ENCODE measurements around the gene DIP2C.

DIP2C gene

DNA sequence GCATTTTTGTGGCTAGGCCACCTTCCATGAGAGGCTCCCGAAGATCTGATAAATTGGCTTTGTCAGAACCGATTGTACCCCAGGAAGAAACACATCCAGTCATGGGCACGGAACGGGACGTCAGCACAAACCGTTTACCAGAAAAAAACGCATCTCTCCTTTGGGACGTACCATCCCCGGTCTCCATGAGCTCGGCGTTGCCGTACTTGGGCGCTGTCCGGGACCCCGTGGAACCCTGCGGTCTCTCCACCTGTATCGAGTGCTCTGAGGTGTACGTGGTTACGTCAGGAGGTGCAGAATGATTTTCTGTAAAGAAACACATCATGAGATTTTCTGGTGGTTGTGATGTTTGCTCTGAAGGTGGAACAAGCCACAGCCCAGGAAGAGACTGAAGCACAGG, 270.6 kb downstream of the DIP2C start:
- DNase-seq (ENCODE audit: low read depth, low spot score), result no peak

- no peak for DNase-seq (ENCODE audit: low read depth, low spot score)
These were observed 271.2 kb downstream of the DIP2C start for GRCh38 chr10:418226-418625.

- peak; percentile 74 for DNase-seq (ENCODE audit: low read depth, low spot score)
These were observed 273.4 kb downstream of the DIP2C start for GRCh38 chr10:416091-416515.

- DNase-seq (ENCODE audit: low read depth, low spot score), result peak; percentile 44
These were observed 275.8 kb downstream of the DIP2C start for GRCh38 chr10:413662-414071.

DNA sequence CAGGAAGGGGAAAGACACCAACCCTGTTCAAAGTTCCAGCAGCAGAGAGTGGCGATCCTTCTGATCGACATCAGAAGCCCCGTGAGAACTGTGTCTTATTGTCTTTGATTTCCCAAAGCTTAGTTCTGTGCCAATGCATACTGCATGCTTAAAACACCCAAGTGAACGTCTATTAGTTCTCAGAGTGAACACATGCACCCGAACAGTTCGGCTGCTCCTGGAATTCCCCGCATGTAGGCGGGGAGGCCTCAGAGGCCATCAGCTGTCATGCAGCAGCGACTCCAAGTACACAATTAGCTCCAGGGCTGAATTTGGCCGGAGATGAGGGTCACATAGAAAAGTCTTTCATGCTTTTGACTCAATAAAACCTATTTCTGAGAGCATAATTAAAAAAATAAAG, 277.4 kb downstream of the DIP2C start:
- DNase-seq (ENCODE audit: low read depth, low spot score), result no peak

GRCh38 chr10:411603-412002, 277.9 kb downstream of the DIP2C start:
- no peak for DNase-seq (ENCODE audit: low read depth, low spot score)

DNA sequence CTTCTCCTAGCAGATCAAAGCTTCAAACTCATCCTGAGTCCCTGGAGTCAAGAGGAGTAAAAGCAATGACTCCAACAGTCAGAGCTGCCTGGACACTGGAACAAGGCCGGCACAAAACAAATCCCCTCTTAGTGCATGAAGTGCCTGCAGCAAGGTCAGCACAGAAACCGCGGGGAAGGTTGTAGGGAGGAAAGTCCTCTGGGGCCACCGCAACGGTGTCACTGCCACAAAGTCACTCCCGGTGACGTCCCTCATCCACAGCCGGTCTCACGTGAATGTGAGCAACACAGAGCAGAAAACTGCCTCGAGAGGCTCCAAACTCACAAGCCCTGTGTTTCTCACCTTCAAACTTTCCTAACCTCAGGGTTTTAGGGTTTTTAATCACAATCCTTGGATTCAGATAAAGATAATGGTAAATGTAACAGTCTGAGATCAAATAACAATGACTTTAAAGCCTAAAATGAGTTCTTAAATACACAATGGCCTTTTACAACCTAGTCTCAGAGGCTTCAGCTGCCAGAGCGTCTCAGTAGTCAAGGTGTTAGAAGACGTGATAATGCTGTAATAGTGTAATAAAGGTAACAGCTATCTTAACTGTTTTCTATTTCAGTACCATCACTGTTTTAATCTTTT, 279.9 kb downstream of the DIP2C start:
- no peak for DNase-seq (ENCODE audit: low read depth, low spot score)

DNA sequence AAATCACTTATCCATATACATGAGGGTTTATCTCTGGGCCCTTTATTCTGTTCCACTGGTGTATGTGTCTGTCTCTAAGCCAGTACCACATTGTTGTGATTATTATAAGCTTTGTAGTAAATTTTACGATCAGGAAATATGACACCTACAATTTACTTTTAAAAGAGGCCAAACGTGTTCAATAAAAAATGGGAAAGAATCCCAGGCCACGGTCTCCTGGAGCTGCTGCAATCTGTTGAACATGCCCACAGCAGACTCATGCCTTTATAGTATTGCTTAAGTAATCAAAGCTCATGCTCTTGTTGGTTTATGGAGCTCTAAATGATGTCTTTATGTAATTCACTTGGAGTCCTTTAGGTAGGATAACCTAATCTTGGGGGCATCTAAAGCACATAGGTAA, 281.2 kb downstream of the DIP2C start:
- no peak for DNase-seq (ENCODE audit: low read depth, low spot score)

GRCh38 chr10:406976-407375, 282.5 kb downstream of the DIP2C start:
- no peak for DNase-seq (ENCODE audit: low read depth, low spot score)

- no peak for DNase-seq (ENCODE audit: low read depth, low spot score)
These were observed 283.8 kb downstream of the DIP2C start for GRCh38 chr10:405648-406047.

DNA sequence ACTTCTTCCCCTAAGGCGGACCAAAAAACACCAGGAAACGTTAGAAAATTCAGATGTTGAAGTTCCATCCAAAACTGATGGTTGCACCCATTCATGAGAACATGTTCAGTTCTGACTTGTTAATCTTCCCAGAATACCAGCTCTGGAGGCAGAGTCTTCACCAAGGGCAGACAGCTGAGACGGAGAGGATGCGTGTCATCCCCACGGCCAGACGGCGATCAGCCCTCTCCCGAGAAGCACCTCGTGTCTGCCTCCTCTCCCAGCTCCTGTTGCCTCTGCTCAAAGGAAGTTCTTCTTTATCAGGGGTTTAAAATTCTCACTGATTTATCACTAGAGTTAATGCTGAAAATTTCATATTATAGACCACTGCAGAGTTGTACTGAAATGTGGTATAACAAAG, 284.5 kb downstream of the DIP2C start:
- DNase-seq (ENCODE audit: low read depth, low spot score), result no peak

GRCh38 chr10:404346-404745, 285.1 kb downstream of the DIP2C start:
- no peak for DNase-seq (ENCODE audit: low read depth, low spot score)

GRCh38 chr10:398954-399353, 290.5 kb downstream of the DIP2C start:
- no peak for DNase-seq (ENCODE audit: low read depth, low spot score)

DNA sequence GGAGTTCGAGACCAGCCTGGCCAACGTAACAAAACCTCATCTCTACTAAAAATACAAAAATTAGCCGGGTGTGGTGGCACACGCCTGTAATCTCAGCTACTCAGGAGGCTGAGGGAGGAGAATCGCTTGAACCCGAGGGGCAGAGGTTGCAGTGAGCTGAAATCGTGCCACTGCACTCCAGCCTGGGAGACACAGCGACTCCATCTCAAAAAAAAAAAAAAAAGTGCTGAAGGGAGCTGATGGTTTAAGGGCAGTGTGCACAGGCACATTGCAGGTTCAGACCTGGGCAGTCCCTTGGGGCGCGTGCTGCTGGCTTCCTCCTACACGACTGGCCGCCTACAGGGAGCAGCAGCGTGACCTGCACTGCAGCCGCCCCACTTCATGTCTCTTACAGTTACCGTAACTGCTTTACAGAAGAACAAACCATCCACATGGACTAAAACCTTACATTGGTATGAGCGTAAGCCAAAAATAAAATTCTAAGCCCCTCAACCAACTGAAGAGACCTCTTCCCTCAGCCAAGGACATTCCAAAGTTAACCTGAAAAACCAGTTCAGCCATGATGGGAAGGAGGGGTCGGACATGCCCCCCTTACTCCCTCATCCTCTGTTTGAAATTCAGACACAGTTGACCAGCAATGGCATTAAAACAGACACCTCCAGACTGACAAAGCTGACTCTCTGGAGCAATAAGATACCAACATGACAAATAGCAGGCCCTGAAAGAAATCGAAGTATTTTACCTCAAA, 292.0 kb downstream of the DIP2C start:
- peak; percentile 77 for DNase-seq (ENCODE audit: low read depth, low spot score)

DNA sequence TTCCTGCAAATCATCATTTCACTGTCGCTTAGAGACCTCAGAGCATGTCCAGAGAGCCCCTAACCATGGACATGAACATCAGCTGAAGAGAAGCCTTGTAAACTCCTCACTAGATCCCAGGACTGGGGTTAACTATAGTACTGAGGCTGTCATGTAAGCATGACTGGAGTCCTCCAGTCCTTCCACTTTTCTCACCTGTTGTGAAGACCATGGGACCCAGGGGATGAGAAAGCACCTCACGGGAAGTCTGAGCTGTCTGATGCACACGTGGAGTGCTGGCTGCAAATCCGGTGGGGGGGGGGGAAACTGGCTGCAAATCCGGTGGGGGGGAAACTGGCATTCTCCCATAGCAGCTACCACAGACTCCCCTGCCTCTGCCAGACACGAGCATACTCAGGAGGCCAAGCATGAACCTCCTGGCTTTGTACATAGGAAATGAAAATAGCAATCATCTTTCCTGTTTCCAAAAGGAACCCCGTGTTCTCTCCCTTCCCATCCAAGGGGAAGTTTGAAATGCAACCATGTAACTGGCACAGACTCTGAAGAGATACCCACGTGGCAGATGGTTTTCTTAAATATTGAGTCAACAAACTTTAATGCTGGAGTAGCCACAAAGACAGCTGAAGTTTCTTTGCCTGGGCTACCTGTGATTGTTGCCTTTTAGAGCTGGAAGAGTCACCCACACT, 292.8 kb downstream of the DIP2C start:
- no peak for DNase-seq (ENCODE audit: low read depth, low spot score)

DNA sequence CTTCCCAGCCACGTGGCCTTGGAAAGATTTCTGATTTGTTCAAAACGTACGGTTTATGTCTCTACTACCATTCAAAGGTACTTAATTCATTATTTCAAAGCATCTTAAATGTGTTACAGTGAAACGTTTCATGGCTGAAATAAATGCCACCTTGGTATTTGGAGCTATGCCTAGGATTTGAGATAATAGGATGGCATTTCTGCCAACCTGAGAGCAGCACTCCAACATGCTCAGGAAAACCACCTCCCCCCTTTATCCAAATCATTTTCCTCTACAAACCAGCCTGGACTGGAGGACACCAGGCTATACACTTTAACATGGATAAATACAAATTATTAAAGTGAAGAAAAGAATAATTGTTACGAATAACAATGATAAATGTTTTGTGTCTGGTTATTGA, 293.4 kb downstream of the DIP2C start:
- no peak for DNase-seq (ENCODE audit: low read depth, low spot score)

- no peak for DNase-seq (ENCODE audit: low read depth, low spot score)
These were observed 293.8 kb downstream of the DIP2C start for GRCh38 chr10:395665-396064.

- peak; percentile 30 for DNase-seq (ENCODE audit: low read depth, low spot score)
These were observed 294.9 kb downstream of the DIP2C start for GRCh38 chr10:394439-395101.

DNA sequence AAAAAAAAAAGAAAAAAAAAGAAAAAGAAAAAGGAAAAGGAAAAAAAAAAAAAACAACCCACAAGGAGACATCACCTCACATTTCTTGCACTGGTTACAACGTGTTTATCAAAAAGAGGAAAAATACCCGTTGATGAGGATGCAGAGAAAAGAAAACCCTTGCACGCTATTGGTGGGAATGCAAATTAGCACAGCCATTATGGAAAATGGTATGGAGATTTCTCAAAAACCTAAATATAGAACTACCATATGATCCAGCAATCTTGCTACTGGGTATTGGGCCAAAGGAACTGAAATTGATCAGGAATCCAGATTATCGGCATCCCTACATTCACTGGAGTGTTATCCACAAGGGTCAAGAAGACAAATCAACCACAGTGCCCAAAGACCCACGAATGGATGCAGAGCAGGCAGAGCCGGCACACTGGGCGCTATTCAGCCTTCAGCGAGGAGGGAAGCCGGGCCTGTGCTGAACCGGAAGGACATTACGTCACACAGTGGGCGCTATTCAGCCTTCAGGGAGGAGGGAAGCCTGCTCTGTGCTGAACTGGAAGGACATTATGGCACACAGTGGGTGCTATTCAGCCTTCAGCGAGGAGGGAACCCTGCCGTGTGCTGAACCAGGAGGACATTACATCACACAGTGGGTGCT, 295.6 kb downstream of the DIP2C start:
- DNase-seq (ENCODE audit: low read depth, low spot score), result no peak

- no peak for DNase-seq (ENCODE audit: low read depth, low spot score)
These were observed 296.2 kb downstream of the DIP2C start for GRCh38 chr10:393106-393745.

DNA sequence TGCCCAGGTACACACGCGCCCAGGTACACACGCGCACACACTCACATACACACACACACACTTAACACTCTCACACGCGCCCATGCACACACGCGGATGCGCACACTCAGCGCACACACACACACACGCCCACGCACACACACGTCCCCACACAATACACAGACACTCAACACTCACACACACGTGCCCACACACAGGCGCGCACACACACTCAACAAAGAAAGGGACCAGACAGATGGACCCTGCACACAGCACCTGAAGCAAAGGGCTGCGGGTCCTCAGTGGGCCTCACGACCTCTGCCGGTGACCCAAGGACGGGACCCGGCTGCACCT, 296.8 kb downstream of the DIP2C start:
- no peak for DNase-seq (ENCODE audit: low read depth, low spot score)

Data from ELF-1 (cell line).